ENCODE results near the gene KCNH5.

Gene KCNH5, protein sequence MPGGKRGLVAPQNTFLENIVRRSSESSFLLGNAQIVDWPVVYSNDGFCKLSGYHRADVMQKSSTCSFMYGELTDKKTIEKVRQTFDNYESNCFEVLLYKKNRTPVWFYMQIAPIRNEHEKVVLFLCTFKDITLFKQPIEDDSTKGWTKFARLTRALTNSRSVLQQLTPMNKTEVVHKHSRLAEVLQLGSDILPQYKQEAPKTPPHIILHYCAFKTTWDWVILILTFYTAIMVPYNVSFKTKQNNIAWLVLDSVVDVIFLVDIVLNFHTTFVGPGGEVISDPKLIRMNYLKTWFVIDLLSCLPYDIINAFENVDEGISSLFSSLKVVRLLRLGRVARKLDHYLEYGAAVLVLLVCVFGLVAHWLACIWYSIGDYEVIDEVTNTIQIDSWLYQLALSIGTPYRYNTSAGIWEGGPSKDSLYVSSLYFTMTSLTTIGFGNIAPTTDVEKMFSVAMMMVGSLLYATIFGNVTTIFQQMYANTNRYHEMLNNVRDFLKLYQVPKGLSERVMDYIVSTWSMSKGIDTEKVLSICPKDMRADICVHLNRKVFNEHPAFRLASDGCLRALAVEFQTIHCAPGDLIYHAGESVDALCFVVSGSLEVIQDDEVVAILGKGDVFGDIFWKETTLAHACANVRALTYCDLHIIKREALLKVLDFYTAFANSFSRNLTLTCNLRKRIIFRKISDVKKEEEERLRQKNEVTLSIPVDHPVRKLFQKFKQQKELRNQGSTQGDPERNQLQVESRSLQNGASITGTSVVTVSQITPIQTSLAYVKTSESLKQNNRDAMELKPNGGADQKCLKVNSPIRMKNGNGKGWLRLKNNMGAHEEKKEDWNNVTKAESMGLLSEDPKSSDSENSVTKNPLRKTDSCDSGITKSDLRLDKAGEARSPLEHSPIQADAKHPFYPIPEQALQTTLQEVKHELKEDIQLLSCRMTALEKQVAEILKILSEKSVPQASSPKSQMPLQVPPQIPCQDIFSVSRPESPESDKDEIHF

DNA sequence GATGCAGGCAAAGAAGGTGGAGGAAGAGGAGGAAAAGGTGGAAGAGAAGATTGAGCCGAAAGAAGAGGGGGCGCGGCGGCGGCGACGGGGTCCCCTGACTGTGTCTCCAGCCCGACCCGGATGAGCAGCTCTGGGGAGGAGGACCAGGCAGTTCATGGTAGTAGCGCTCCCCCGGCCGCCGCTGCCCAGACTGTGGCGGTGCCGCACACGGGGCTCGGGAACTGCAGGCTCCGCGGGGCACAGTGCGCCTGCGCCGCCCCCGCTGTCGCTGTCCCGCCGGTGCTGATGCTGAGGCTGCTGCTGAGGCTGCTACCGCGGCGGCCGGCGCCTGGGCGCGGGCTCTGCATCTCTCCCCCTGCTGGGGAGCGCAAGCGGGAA lies at the start of gene KCNH5:
Gene KCNH5 (minus strand): TSS at position 225 of the 378 bp plus-strand sequence. CDS start 272 bp downstream, outside the sequence.
- no peak for TF ChIP-seq ZFX (IDR thresholded peaks at IDR 0.05)
- TF ChIP-seq, protein P1, sequence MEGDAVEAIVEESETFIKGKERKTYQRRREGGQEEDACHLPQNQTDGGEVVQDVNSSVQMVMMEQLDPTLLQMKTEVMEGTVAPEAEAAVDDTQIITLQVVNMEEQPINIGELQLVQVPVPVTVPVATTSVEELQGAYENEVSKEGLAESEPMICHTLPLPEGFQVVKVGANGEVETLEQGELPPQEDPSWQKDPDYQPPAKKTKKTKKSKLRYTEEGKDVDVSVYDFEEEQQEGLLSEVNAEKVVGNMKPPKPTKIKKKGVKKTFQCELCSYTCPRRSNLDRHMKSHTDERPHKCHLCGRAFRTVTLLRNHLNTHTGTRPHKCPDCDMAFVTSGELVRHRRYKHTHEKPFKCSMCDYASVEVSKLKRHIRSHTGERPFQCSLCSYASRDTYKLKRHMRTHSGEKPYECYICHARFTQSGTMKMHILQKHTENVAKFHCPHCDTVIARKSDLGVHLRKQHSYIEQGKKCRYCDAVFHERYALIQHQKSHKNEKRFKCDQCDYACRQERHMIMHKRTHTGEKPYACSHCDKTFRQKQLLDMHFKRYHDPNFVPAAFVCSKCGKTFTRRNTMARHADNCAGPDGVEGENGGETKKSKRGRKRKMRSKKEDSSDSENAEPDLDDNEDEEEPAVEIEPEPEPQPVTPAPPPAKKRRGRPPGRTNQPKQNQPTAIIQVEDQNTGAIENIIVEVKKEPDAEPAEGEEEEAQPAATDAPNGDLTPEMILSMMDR (conservative IDR thresholded peaks at IDR 0.05): no peak
- H3K27ac ChIP-seq: no peak within 1 kb of the TSS

DNA sequence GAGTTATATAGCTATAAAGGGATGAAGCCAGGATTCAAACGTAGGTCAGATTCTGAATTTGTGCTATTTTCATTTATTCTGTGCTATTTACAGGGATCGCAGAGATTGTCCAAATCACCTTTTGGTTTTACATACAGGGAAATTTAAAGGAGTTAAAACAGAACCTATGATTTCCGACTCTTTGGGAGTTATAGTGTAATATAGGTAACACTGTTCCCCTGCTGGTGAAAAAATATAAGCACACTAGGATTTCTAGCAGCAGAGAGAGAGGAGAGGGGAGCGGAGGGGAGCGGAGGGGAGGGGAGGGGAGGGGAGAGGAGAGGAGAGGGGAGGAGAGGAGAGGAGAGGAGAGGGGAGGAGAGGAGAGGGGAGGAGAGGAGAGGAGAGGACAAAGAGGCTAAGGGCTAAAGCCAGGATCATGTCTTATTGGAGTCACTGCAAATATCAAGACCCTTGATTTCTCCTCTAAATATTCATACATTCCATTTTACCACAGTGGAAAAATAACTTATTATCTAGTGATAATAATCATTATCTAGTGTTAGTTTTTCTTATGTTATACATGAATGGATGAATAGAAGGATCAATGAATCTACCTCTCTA lies 46.2 kb upstream of the KCNH5 start:
- no peak overlapping the region for H3K27ac ChIP-seq
- TF ChIP-seq ZFX (IDR thresholded peaks at IDR 0.05): no peak
- TF ChIP-seq, protein P1 (conservative IDR thresholded peaks at IDR 0.05): no peak

DNA sequence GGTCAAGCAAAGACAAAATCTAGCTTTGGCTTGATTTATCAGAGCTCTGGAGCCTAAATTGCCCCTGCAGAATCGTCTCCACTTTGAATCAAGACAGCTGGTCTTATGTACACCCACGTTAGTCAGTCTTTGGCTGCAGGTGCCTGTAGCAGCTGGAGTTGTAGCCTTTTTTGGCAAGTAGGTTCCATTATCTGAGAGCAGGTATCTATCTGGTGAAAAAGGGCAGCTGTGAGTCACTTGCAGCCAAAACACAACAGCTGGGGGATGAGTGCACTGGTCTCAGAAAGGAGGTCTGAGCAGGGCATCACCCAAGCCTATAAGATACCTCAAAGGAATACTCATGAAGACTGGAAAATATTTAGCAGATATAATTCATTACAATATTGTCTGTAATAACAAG lies 43.6 kb upstream of the KCNH5 start:
- no peak for TF ChIP-seq ZFX (IDR thresholded peaks at IDR 0.05)
- TF ChIP-seq, protein P1 (conservative IDR thresholded peaks at IDR 0.05): no peak
- H3K27ac ChIP-seq: no peak overlapping the region

DNA sequence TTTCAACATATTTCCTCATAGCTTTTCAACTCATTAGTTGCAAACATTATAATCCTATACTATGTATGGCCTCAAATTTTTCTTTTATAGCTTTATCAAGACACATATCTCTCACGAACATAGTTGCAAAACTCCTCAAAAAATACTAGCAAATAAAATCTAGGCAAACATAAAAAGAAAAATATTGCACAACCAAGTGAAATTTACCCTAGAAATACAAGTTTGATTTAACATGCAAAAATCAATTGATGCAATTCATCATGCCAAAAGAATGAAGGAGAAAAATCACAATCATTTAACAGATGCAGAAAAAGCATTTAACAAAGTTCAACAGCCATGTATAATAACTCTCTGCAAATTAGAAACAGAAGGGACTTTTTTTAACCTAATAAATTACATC lies 33.3 kb upstream of the KCNH5 start:
- no peak overlapping the region for H3K27ac ChIP-seq
- TF ChIP-seq ZFX (IDR thresholded peaks at IDR 0.05): no peak
- TF ChIP-seq, protein P1 (conservative IDR thresholded peaks at IDR 0.05): no peak

DNA sequence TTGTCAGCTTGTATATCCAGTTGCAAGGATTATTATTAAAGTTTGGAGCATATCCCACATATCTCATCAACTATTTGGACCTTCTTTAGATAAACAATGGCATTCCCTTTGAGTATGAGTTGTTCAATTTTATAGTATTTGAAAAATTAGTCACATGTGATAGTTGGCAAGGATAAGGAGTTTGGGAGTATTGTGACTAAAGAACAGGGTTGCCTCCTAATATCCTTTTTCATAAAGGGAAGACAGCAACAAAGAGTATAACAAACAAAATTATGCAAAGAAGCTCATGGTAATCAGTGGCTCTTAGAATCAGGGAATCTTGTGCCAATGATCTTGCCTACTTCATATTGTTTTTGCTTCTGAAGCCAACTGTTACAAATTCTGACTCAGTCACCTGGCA lies 31.2 kb upstream of the KCNH5 start:
- H3K27ac ChIP-seq: no peak overlapping the region
- no peak for TF ChIP-seq ZFX (IDR thresholded peaks at IDR 0.05)
- TF ChIP-seq, protein P1 (conservative IDR thresholded peaks at IDR 0.05): no peak

DNA sequence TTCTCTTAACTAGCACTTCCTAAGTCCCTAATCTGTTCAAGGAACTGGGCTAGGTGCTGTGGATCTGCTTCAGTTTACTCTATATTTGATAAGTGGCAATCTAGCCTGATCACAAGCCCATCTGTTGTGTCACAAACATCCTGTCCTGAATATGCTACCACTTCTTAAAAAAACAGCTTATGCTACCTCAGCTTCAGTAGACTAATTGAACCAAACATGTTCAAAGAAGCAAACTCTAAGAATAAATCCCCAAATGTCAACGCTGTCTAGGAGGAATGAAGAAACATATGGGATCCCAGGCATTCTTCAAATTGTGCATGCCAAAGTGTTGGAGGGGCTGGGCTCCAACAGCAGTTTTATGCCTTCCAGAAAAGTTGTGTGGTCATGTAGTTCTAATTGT lies 10.4 kb upstream of the KCNH5 start:
- H3K27ac ChIP-seq: no peak overlapping the region
- TF ChIP-seq, protein P1 (conservative IDR thresholded peaks at IDR 0.05): no peak
- no peak for TF ChIP-seq ZFX (IDR thresholded peaks at IDR 0.05)

Data from C4-2B (cell line).